Gastroesophageal sphincter (tissue), 3 donors: ENCODE measurements around the gene SBDS.

Experiments used
- EP300 ChIP-seq: sonication (generic); formaldehyde crosslinking; IDR thresholded peaks from one replicate; pipeline ENCODE4 v1.6.1; 2017; ENCODE audit warnings: antibody characterized with exemption, mild to moderate bottlenecking
- TF ChIP-seq, protein P1 (sequence below), 4 experiments: fragments of 200-600 bp in 2 of 4; fragments of 450-650 bp in 2 of 4; sonication (generic) in 1 of 4; IDR thresholded peaks; one replicate each; pipeline ENCODE4 v1.5.1; 2017 to 2019; ENCODE audit warnings: antibody characterized with exemption in 4 of 4, mild to moderate bottlenecking in 2 of 4, moderate library complexity in 2 of 4

DNA sequence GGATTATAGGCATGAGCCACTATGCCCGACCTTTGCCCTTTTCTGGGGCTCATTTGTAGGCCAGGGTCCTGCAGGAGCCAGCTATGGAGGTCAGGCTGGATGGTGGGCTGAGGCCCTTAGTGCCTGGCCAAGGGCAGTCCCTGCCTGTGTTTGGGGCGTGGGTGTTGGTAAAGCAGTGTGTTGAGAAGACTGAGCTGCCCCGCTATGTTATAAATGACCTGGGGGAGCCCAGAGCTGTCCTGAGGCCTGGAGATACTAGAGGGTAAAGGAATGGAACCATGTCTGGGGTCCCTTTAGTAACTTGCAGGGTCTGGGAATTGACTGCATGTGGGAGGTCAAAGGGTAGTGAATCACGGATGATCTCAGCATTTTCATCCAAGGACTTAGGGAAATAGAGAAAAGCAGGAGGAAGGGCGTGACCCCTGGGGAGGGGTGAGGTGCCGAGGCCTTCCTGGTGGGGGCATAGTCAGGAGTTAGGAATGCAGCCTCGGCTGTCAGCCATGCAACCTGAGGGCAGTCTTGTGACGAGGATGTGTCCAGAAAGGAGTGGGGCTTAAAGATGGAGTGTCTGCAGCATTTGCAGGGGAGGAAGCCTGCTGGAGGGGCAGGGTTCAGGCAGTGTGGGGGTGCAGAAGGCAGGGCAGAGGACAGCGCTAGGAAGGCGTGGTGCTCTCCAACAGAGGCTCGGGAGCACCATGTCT, 42.9 kb downstream of the SBDS start:
- no peak for TF ChIP-seq EP300
- TF ChIP-seq, protein P1, sequence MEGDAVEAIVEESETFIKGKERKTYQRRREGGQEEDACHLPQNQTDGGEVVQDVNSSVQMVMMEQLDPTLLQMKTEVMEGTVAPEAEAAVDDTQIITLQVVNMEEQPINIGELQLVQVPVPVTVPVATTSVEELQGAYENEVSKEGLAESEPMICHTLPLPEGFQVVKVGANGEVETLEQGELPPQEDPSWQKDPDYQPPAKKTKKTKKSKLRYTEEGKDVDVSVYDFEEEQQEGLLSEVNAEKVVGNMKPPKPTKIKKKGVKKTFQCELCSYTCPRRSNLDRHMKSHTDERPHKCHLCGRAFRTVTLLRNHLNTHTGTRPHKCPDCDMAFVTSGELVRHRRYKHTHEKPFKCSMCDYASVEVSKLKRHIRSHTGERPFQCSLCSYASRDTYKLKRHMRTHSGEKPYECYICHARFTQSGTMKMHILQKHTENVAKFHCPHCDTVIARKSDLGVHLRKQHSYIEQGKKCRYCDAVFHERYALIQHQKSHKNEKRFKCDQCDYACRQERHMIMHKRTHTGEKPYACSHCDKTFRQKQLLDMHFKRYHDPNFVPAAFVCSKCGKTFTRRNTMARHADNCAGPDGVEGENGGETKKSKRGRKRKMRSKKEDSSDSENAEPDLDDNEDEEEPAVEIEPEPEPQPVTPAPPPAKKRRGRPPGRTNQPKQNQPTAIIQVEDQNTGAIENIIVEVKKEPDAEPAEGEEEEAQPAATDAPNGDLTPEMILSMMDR (IDR thresholded peaks at IDR 0.05), result no peak
